HG03521 (cell line): ENCODE data around the gene FXR1.
"Not testable (repeated sequence)": the region's sequence is repeated elsewhere in the genome, so short reads cannot be mapped to it uniquely, and the experiment has no call there.

Experiments used
- ATAC-seq: cut with Tn5 transposase; IDR thresholded peaks from one replicate; pipeline ENCODE4 v1.9.1; 2021; ENCODE audit warnings: mild to moderate bottlenecking, moderate library complexity; ENCODE audit not compliant: unreplicated experiment

Gene FXR1

DNA sequence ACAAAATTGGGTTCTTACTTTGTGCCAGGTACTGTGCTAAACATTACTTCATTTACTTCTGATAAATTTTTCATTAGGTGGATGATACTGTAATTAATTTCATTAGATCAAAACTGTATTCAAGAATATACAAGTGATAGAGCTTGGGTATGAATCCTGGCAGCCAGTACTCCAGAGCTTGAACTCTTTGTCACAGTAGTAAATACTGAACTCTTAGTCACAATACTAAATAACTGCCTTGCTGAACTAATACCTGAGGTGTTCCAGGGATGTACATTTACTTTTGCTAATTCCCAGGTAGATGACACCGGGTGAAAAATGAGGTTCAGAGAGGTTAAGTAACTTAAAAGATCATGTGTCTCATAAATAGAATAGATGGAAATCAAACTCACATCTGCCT lies 20.3 kb downstream of the FXR1 start:
- ATAC-seq = no peak

DNA sequence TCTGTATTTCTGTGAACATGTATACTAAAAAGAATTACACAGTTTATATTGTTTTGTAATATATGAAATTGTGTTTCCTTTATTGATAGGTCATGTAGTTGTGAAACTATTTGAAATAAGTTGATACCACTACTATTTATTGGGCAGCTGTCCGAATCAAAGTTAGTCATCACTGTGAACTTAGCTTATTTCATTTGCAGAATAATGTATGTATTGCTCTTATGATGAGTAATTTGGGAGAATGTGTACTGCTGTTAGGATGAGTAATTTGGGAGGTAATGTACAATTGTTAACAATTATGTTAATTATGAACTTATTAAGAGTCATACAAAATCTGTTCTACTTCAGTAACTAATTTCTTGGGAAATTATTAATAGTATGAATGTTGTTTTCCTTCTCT lies 22.2 kb downstream of the FXR1 start:
- ATAC-seq = no peak

DNA sequence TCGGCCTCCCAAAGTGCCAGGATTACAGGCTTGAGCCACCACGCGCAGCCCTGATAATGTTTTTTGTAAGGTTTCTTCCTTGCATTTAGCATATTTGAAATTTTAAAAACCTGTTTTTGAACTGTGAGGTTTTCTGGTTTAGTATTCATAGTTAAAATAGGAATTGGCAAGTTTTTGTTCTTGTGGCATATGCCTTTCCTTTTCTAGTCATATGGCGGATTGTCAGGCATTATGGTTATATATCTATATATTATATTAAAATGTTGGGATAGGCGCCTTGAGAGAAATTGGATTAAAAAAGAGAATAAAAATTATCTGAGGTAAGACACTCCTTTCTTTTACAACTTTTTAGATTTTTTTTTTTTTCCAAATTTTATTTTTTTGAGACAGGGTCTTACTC lies 28.4 kb downstream of the FXR1 start:
- no peak for ATAC-seq

DNA sequence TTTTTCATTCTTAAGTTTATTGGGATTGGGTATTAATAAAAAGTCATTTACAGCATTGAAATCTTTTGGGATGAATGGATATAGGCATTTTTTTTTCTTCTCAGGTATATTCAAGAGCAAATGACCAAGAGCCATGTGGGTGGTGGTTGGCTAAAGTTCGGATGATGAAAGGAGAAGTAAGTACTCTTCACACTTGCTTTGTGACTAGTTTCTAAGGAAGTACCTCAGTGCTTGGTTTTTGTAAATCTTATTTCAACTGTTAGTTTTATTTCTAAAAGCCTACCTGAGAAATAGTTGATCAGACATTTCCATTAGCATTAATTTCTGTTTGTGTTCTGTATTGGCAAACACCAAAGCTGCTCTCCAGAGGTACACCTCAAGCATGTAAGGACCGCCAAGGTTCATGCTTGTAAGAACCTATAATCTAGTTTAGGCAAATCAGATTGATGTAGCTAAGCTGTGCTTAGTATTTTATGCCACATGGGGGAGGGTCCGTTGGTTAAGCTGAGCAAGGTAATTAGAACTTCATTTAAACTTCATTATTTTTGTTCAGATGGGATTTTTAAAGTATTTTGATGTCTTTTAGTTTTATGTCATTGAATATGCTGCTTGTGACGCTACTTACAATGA lies 35.4 kb downstream of the FXR1 start:
- ATAC-seq = peak; percentile 77

GRCh38 chr3:180959691-180960090 lies 47.2 kb downstream of the FXR1 start:
- no peak for ATAC-seq

DNA sequence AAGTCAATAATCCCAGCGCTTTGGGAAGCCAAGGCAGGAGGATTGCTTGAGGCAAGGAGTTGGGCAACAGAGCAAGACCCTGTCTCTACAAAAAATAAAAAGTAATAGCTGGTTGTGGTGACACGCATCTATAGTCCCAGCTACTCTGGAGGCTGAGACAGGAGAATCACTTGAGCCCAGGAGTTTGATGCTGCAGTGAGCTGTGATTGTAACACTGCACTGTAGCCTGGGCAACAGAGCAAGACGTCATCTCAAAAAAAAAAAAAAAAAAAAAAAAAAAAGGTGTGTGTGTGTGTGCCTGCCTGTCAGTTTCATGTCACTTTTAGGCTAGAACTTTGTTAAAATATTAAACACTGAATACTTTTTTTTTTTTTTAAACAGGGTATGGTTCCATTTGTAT lies 48.6 kb downstream of the FXR1 start:
- no peak for ATAC-seq

DNA sequence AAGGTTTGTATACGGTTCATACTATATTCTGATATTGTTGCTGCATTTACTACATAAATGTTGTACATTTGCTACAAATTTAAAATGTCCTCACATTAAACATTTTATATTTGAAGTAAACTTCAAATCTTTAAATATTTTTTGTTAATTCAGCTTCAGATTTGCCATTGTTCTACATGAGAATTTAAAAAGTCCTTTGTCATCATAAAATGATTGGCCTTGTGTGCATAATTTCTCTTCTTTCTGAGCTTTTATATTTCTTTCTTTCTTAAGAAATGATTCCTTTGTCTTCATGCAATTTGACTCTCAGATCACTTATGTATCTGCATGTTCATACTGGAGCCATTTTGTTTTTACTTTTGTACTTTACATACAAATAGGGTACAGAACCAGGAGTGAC lies 49.1 kb downstream of the FXR1 start:
- ATAC-seq = no peak

DNA sequence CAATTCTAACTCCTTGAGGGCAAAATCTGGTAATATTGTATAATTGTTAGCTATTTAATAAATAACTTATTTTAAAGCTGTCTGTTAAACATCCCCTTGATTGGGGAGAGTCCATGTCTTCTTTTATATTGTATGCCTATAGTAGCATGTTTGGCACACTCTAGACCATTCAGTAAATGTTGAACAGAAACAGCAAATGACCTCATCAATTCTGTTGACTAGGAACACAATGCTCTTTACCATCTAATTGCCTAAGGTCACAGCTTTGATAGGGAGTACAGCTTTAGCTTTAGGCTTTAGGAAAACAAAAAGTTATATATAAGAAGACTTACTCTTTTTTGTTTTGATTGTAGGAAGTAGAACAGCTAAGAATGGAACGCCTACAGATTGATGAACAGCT lies 50.1 kb downstream of the FXR1 start:
- ATAC-seq = no peak

- no peak for ATAC-seq
These were observed 58.5 kb downstream of the FXR1 start for GRCh38 chr3:180970931-180971330.

- no peak for ATAC-seq
These were observed 61.1 kb downstream of the FXR1 start for GRCh38 chr3:180973543-180973942.

DNA sequence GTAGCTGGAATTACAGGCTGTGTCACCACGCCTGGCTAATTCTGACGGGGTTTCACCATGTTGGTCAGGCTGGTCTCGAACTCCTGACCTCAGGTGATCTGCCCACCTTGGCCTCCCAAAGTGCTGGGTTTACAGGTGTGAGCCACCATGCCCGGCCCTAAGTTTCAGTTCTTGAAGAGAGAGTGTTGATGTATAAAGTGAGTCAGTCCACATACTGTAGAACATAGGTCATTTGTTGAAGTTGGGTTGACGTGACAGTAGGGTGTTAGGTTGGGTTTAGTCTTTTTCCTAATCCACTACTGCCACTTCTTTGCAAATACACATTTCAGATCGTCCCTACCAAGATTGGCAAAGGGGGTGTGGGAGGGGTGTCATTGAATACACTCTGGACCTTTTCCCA lies 61.8 kb downstream of the FXR1 start:
- no peak for ATAC-seq

- ATAC-seq = no peak
These were observed 65.0 kb downstream of the FXR1 start for GRCh38 chr3:180977498-180977897.

GRCh38 chr3:180979961-180980360 lies 67.5 kb downstream of the FXR1 start:
- no peak for ATAC-seq

DNA sequence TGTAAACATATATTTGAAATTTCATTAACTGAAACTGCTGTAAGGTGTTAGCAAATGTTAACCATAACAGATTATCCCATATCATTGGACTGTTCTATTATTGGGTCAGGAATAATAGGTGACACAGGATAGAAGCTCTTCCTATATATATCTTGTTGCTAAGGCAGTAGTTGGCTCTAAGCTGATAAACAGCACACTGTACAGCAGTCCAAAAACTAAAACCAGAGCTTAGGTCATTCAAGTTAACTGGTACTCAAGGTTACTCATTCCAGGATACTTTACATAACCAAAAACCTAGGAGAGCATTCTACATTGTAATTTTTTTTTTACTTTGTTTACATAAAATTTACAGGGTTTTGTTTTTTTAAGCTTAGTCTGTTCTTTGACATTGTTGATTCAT lies 68.1 kb downstream of the FXR1 start:
- ATAC-seq = no peak

GRCh38 chr3:180981912-180982311 lies 69.4 kb downstream of the FXR1 start:
- ATAC-seq = no peak

DNA sequence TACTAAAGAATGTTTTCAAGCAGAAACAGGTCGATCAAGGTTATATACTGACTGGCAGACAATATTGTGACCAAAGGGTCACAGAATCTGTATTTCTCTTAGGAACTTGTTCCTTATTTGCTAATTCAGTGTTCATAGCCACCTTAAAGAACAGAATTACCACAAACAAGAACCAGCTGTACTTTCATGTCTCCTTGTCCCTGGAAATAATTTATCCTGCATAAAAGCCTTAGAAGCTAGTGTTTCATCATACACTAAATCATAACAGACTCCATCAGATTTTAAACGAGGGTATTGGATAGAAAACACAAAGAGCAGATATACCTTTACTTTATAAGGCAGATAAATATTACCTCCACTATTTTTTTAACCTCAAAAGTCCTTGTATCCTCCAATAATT lies 70.7 kb downstream of the FXR1 start:
- no peak for ATAC-seq

- ATAC-seq = not testable (repeated sequence)
These were observed 73.9 kb downstream of the FXR1 start for GRCh38 chr3:180986366-180986765.

- ATAC-seq = no peak
These were observed 74.9 kb downstream of the FXR1 start for GRCh38 chr3:180987344-180987743.

GRCh38 chr3:180989291-180990163 lies 77.1 kb downstream of the FXR1 start, which contains the start of gene DNAJC19:
Gene DNAJC19 (minus strand): TSS chr3:180989736. CDS start chr3:180989602, 134 bp downstream.
- peak; percentile 96 for ATAC-seq

DNA sequence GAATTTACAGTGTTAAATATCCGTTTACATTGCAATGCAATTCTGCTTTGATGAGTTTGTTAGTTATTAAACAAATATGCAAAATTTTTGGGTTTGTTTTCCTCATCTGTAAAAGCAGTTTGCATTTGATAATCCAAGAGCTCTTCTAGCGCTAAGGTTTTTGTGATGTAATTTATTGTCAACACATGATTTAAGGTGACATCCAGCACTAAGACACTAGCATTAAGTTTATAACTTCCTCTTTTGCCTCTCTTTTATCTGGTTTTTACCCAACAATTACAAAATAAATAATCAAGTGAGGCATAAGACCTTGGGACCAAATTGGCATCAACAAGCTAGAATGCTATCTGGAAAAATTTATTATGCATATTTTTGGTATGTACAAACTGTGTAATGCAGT lies 78.0 kb downstream of the FXR1 start:
- no peak for ATAC-seq

- ATAC-seq = no peak
These were observed 84.0 kb downstream of the FXR1 start for GRCh38 chr3:180996415-180996932.

- not testable (repeated sequence) for ATAC-seq
These were observed 89.9 kb downstream of the FXR1 start for GRCh38 chr3:181002331-181002730.
